ENCODE measurements around the gene SNAP29. TPM values are rescaled to one million over a fixed set of nuclear protein-coding genes. Genes with fewer than 3 reads are reported as not detected.

SNAP29 gene
- total and polyA plus RNA-seq, 2 donors (not counting 3 experiments of a cell fraction or from before 2014, with no cell fraction given) = 16.4 to 26.7 TPM

DNA sequence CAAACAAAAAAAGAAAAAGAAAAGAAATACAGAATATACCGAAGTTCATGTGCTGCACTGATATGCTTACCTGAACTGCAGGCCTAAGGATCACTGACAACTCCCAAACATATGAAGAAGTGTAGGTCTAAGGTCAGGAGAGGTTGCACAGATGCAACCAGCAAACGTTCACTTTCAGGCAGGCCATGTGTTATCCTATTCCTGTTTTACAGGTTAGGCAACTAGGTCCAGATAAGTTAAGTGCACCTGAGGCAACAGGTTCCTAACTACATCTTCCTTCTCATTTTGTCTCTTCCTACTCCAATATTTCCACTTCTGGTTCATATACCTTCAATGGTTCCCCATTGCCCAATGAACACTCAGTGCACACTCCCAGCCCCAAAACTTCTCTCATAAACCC, 15.3 kb upstream of the SNAP29 start:
- Histone ChIP-seq H3K9ac (replicated peaks; ENCODE audit: extremely low read depth, insufficient read depth, low read length) (no peak overlapping the region), H4K20me1 (replicated peaks; ENCODE audit: control insufficient read depth, extremely low read depth, insufficient read depth, low read length) (no peaks in the 10 kb centered on the region), H3K36me3 (ENCODE audit: control insufficient read depth in 2 of 2, extremely low read depth in 1 of 2, insufficient read depth in 2 of 2, low read length in 2 of 2) (no peaks in the 10 kb centered on the region), H3K4me1 (ENCODE audit: control insufficient read depth, extremely low read depth, insufficient read depth, low read length) (no peaks in the 10 kb centered on the region), H3K27me3 (ENCODE audit: control insufficient read depth in 2 of 2, insufficient read depth in 2 of 2, low read length in 2 of 2) (no peaks in the 10 kb centered on the region), H3K27ac (ENCODE audit: insufficient read depth, low read depth, low read length) (no peak overlapping the region), H3K4me3 (replicated peaks in 1 of 3; ENCODE audit: insufficient read depth in 1 of 3, low read depth in 1 of 3, low read length in 3 of 3) (no peak overlapping the region), H3K9me1 (replicated peaks; ENCODE audit: control insufficient read depth, extremely low read depth, insufficient read depth, low read length) (no peaks in the 10 kb centered on the region), H3K79me2 (ENCODE audit: control insufficient read depth, insufficient read depth, low read length) (peaks cover 49% of the 10 kb centered on the region), H3K4me2 (ENCODE audit: insufficient read depth, low read length) (no peak overlapping the region), H3K9me3 (replicated peaks; ENCODE audit: control insufficient read depth, insufficient read depth, low read length) (no peaks in the 10 kb centered on the region), H2AFZ (ENCODE audit: low read depth, low read length) (no peak overlapping the region)
- DNase-seq (ENCODE audit: low read depth, low spot score) (no peak), FAIRE-seq (no peak)
- ChIA-PET CTCF (no interaction called here), POLR2A (no interaction called here)
- dilution Hi-C loops (cut with MboI; ENCODE audit: extremely low pct_ligation_motif_present, low sequenced_read_pairs) (no loop called here), intact Hi-C loops (cut with micrococcal nuclease) (no loop called here)
- TF ChIP-seq JUN (IDR thresholded peaks at IDR 0.05; ENCODE audit: borderline replicate concordance, insufficient read depth, insufficient read length, low read depth) (no peak), FOS (IDR thresholded peaks at IDR 0.05; ENCODE audit: borderline replicate concordance, insufficient read depth, low read length) (no peak), MYC (IDR thresholded peaks at IDR 0.05; ENCODE audit: low read depth, low read length) (no peak), POLR2AphosphoS5 (IDR thresholded peaks at IDR 0.05; ENCODE audit: insufficient read depth, low read depth, low read length) (no peak), POLR2A (IDR thresholded peaks at IDR 0.05; ENCODE audit: low read depth, low read length) (no peak), GATA2 (IDR thresholded peaks at IDR 0.05; ENCODE audit: insufficient read depth, insufficient read length, low read depth, low read length) (no peak), EZH2 (IDR thresholded peaks at IDR 0.05; ENCODE audit: borderline replicate concordance, low read depth, low read length, severe bottlenecking) (no peak)
- TF ChIP-seq, protein P1, sequence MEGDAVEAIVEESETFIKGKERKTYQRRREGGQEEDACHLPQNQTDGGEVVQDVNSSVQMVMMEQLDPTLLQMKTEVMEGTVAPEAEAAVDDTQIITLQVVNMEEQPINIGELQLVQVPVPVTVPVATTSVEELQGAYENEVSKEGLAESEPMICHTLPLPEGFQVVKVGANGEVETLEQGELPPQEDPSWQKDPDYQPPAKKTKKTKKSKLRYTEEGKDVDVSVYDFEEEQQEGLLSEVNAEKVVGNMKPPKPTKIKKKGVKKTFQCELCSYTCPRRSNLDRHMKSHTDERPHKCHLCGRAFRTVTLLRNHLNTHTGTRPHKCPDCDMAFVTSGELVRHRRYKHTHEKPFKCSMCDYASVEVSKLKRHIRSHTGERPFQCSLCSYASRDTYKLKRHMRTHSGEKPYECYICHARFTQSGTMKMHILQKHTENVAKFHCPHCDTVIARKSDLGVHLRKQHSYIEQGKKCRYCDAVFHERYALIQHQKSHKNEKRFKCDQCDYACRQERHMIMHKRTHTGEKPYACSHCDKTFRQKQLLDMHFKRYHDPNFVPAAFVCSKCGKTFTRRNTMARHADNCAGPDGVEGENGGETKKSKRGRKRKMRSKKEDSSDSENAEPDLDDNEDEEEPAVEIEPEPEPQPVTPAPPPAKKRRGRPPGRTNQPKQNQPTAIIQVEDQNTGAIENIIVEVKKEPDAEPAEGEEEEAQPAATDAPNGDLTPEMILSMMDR (IDR thresholded peaks at IDR 0.05; ENCODE audit: extremely low read depth in 1 of 2, insufficient read depth in 1 of 2, low read depth in 1 of 2, low read length in 2 of 2) = no peak
- TF ChIP-seq, protein P2, sequence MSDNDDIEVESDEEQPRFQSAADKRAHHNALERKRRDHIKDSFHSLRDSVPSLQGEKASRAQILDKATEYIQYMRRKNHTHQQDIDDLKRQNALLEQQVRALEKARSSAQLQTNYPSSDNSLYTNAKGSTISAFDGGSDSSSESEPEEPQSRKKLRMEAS (IDR thresholded peaks at IDR 0.05; ENCODE audit: insufficient read depth, insufficient read length) = no peak
- no TSS peak for BruUV-seq (replicated peaks)

Data from endothelial cell of umbilical vein (primary cell).